ENCODE results near the gene TAS2R50. TPM values are rescaled to one million over a fixed set of nuclear protein-coding genes. Genes with fewer than 3 reads are reported as not detected.

Gene TAS2R50
- total and polyA plus RNA-seq, 2 experiments from 2014 or later = 3.4 TPM; not detected in 1

DNA sequence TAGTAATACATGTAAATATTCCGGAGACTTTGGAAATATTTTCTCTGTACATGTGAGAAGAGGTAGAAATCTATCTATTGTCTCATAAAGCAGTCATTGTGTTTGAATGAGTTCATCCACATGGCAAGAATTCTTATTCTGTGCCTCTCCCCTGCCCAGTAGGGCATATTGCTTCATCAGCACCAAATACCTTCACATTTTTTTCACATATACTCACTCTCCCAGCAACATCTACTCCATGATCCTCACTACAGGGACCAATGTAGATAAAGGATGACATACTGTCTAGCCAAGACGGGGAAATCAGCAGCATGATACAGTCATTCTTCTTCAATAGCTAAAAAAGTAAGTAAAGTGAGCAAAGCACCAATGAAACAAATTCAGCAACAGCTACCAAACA, 46.3 kb downstream of the TAS2R50 start:
- TF ChIP-seq, protein P1, sequence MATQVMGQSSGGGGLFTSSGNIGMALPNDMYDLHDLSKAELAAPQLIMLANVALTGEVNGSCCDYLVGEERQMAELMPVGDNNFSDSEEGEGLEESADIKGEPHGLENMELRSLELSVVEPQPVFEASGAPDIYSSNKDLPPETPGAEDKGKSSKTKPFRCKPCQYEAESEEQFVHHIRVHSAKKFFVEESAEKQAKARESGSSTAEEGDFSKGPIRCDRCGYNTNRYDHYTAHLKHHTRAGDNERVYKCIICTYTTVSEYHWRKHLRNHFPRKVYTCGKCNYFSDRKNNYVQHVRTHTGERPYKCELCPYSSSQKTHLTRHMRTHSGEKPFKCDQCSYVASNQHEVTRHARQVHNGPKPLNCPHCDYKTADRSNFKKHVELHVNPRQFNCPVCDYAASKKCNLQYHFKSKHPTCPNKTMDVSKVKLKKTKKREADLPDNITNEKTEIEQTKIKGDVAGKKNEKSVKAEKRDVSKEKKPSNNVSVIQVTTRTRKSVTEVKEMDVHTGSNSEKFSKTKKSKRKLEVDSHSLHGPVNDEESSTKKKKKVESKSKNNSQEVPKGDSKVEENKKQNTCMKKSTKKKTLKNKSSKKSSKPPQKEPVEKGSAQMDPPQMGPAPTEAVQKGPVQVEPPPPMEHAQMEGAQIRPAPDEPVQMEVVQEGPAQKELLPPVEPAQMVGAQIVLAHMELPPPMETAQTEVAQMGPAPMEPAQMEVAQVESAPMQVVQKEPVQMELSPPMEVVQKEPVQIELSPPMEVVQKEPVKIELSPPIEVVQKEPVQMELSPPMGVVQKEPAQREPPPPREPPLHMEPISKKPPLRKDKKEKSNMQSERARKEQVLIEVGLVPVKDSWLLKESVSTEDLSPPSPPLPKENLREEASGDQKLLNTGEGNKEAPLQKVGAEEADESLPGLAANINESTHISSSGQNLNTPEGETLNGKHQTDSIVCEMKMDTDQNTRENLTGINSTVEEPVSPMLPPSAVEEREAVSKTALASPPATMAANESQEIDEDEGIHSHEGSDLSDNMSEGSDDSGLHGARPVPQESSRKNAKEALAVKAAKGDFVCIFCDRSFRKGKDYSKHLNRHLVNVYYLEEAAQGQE (IDR thresholded peaks at IDR 0.05; ENCODE audit: unreplicated experiment) = no peak
- no peak for TF ChIP-seq ZNF331 (CRISPR knock-in tag; IDR thresholded peaks at IDR 0.05; ENCODE audit: low read depth)
- no peak for TF ChIP-seq JUNB (IDR thresholded peaks at IDR 0.05; ENCODE audit: unreplicated experiment)
- no peak for TF ChIP-seq STAT1 (IDR thresholded peaks at IDR 0.05; ENCODE audit: unreplicated experiment)
- H3K4me2 ChIP-seq = no peak overlapping the region
- no peaks in the 10 kb centered on the region for H3K9me2 ChIP-seq (ENCODE audit: insufficient read depth)
- DNase-seq (ENCODE audit: low spot score) (no peak), ATAC-seq (no peak)
- H3K27ac Mint-ChIP-seq = no peak overlapping the region
- H3K4me3 ChIP-seq = no peak overlapping the region
- no peak overlapping the region for H3K4me3 Mint-ChIP-seq
- no peaks in the 10 kb centered on the region for H3K4me1 ChIP-seq (ENCODE audit: insufficient read depth)
- peaks cover 27% of the 10 kb centered on the region for H3K4me1 Mint-ChIP-seq
- no peaks in the 10 kb centered on the region for H3F3A ChIP-seq (replicated peaks; ENCODE audit: low read depth)
- peaks cover 26% of the 10 kb centered on the region for H3K9me3 Mint-ChIP-seq
- no peaks in the 10 kb centered on the region for H4K20me1 ChIP-seq (replicated peaks; ENCODE audit: insufficient read depth)
- no peak overlapping the region for H2AFZ ChIP-seq
- H3K79me2 ChIP-seq (replicated peaks; ENCODE audit: insufficient read depth) = no peaks in the 10 kb centered on the region
- H3K27me3 ChIP-seq (ENCODE audit: insufficient read depth) = no peaks in the 10 kb centered on the region
- H3K27me3 Mint-ChIP-seq (ENCODE audit: insufficient read depth, low read depth, poor library complexity) = peaks cover 2% of the 10 kb centered on the region
- H3K36me3 Mint-ChIP-seq (ENCODE audit: low read depth) = peaks cover 24% of the 10 kb centered on the region
- no peak overlapping the region for H3K27ac ChIP-seq (ENCODE audit: low read depth)
- H3K36me3 ChIP-seq (ENCODE audit: insufficient read depth) = 0 out of 2 replicates have a peak, but pooled peaks cover 2% of the 10 kb centered on the region

DNA sequence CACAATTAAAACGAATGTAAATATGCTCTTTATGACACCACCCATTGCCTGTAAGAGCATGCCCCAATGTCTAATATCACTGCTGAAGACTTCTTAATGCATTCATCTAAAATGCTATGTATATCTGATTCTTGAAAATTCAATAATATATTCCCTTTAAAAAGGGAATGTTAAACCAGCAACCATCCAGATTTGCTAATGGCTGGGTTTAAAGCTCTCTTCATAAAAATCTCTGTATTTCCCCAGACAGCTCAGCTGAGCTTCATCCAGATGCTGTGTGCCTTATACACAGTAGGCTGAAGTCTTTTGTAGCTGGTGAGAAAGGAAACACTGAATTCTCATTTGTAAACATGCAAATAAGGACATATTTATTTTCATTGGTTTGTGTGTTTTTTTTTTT, 47.5 kb downstream of the TAS2R50 start, which contains the start of gene TAS2R14:
Gene TAS2R14, minus strand, starts transcription at position 101 of the 400 bp plus-strand sequence. Its CDS starts 56 bp downstream, at position 45.
- Histone ChIP-seq H2AFZ (no peak within 1 kb of the TSS), H3K36me3 (ENCODE audit: insufficient read depth) (no peaks in the 10 kb centered on the region), H3K4me1 (ENCODE audit: insufficient read depth) (no peaks in the 10 kb centered on the region), H3F3A (replicated peaks; ENCODE audit: low read depth) (no peaks in the 10 kb centered on the region), H3K4me2 (no peak within 1 kb of the TSS), H3K79me2 (replicated peaks; ENCODE audit: insufficient read depth) (no peaks in the 10 kb centered on the region), H3K27ac (ENCODE audit: low read depth) (no peak within 1 kb of the TSS), H4K20me1 (replicated peaks; ENCODE audit: insufficient read depth) (no peaks in the 10 kb centered on the region), H3K27me3 (ENCODE audit: insufficient read depth) (no peaks in the 10 kb centered on the region), H3K4me3 (no peak within 1 kb of the TSS), H3K9me2 (ENCODE audit: insufficient read depth) (no peaks in the 10 kb centered on the region)
- DNase-seq (ENCODE audit: low spot score) = no peak
- Mint-ChIP-seq H3K9me3 (peaks cover 14% of the 10 kb centered on the region), H3K27ac (no peak within 1 kb of the TSS), H3K36me3 (ENCODE audit: low read depth) (peaks cover 12% of the 10 kb centered on the region), H3K27me3 (ENCODE audit: insufficient read depth, low read depth, poor library complexity) (no peaks in the 10 kb centered on the region), H3K4me3 (no peak within 1 kb of the TSS), H3K4me1 (peaks cover 25% of the 10 kb centered on the region)
- no peak for ATAC-seq
- TF ChIP-seq, protein P2, sequence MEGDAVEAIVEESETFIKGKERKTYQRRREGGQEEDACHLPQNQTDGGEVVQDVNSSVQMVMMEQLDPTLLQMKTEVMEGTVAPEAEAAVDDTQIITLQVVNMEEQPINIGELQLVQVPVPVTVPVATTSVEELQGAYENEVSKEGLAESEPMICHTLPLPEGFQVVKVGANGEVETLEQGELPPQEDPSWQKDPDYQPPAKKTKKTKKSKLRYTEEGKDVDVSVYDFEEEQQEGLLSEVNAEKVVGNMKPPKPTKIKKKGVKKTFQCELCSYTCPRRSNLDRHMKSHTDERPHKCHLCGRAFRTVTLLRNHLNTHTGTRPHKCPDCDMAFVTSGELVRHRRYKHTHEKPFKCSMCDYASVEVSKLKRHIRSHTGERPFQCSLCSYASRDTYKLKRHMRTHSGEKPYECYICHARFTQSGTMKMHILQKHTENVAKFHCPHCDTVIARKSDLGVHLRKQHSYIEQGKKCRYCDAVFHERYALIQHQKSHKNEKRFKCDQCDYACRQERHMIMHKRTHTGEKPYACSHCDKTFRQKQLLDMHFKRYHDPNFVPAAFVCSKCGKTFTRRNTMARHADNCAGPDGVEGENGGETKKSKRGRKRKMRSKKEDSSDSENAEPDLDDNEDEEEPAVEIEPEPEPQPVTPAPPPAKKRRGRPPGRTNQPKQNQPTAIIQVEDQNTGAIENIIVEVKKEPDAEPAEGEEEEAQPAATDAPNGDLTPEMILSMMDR (conservative IDR thresholded peaks at IDR 0.05; ENCODE audit: low read depth in 2 of 2) = no peak
- TF ChIP-seq EZH2phosphoT487 (IDR thresholded peaks at IDR 0.05; ENCODE audit: unreplicated experiment) (no peak), POLR2AphosphoS5 (IDR thresholded peaks at IDR 0.05; ENCODE audit: low read depth) (no peak), ZNF114 (CRISPR knock-in tag; IDR thresholded peaks at IDR 0.05) (no peak), JUNB (IDR thresholded peaks at IDR 0.05; ENCODE audit: unreplicated experiment) (no peak), NANOG (IDR thresholded peaks at IDR 0.05; ENCODE audit: borderline replicate concordance) (no peak), ZNF331 (CRISPR knock-in tag; IDR thresholded peaks at IDR 0.05; ENCODE audit: low read depth) (no peak), STAT1 (IDR thresholded peaks at IDR 0.05; ENCODE audit: unreplicated experiment) (no peak)
- TF ChIP-seq, protein P1 (IDR thresholded peaks at IDR 0.05; ENCODE audit: unreplicated experiment) = no peak
- TF ChIP-seq, protein P3, sequence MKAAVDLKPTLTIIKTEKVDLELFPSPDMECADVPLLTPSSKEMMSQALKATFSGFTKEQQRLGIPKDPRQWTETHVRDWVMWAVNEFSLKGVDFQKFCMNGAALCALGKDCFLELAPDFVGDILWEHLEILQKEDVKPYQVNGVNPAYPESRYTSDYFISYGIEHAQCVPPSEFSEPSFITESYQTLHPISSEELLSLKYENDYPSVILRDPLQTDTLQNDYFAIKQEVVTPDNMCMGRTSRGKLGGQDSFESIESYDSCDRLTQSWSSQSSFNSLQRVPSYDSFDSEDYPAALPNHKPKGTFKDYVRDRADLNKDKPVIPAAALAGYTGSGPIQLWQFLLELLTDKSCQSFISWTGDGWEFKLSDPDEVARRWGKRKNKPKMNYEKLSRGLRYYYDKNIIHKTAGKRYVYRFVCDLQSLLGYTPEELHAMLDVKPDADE (IDR thresholded peaks at IDR 0.05) = no peak

All from GM23338 (cell line).